DMS153 (cell line): Measurements from ENCODE around the gene MAN2B2.
"Not testable (repeated sequence)": the region's sequence is repeated elsewhere in the genome, so short reads cannot be mapped to it uniquely, and the experiment has no call there.

Experiments
- DNase-seq: peaks from one replicate; lab custom pipeline; 2025; lab: John Stamatoyannopoulos, UW

The MAN2B2 gene

GRCh38 chr4:6617246-6617645, 42.3 kb downstream of the MAN2B2 start:
- no peak for DNase-seq

- no peak for DNase-seq
Measured at GRCh38 chr4:6618386-6619115, 43.6 kb downstream of the MAN2B2 start.

- no peak for DNase-seq
Measured at GRCh38 chr4:6619116-6619465, 44.1 kb downstream of the MAN2B2 start.

GRCh38 chr4:6619466-6620255, 44.7 kb downstream of the MAN2B2 start:
- DNase-seq: no peak

GRCh38 chr4:6620296-6620695, 45.3 kb downstream of the MAN2B2 start:
- no peak for DNase-seq

GRCh38 chr4:6620891-6621555, 46.0 kb downstream of the MAN2B2 start:
- DNase-seq: no peak

- no peak for DNase-seq
Measured at GRCh38 chr4:6621556-6621927, 46.6 kb downstream of the MAN2B2 start.

GRCh38 chr4:6622744-6623143, 47.8 kb downstream of the MAN2B2 start:
- no peak for DNase-seq

GRCh38 chr4:6625256-6625655, 50.3 kb downstream of the MAN2B2 start:
- DNase-seq: no peak

- no peak for DNase-seq
Measured at GRCh38 chr4:6626066-6626465, 51.1 kb downstream of the MAN2B2 start.

GRCh38 chr4:6627832-6628231, 52.8 kb downstream of the MAN2B2 start:
- DNase-seq: no peak

GRCh38 chr4:6628484-6628883, 53.5 kb downstream of the MAN2B2 start:
- DNase-seq: not testable (repeated sequence)

GRCh38 chr4:6632125-6632524, 57.1 kb downstream of the MAN2B2 start:
- DNase-seq: no peak

GRCh38 chr4:6633091-6633906, 58.3 kb downstream of the MAN2B2 start:
- no peak for DNase-seq

GRCh38 chr4:6634746-6635145, 59.8 kb downstream of the MAN2B2 start:
- DNase-seq: no peak

- no peak for DNase-seq
Measured at GRCh38 chr4:6639137-6639680, 64.2 kb downstream of the MAN2B2 start.

- DNase-seq: peak; percentile 69
Measured at GRCh38 chr4:6640292-6641163, 65.5 kb downstream of the MAN2B2 start, which contains the start of gene MRFAP1. Gene MRFAP1, plus strand, starts transcription at chr4:6640685. Its CDS starts 178 bp downstream, at chr4:6640863.

GRCh38 chr4:6641164-6641970, 66.4 kb downstream of the MAN2B2 start:
- no peak for DNase-seq

- no peak for DNase-seq
Measured at GRCh38 chr4:6641971-6642320, 67.0 kb downstream of the MAN2B2 start.
